ENCODE measurements around the gene ZNF563. TPM values are rescaled to one million over a fixed set of nuclear protein-coding genes. Genes with fewer than 3 reads are reported as not detected.

ZNF563 gene
- total and polyA plus RNA-seq, 9 donors: 2.2 to 7.5 (median 5.5) TPM

DNA sequence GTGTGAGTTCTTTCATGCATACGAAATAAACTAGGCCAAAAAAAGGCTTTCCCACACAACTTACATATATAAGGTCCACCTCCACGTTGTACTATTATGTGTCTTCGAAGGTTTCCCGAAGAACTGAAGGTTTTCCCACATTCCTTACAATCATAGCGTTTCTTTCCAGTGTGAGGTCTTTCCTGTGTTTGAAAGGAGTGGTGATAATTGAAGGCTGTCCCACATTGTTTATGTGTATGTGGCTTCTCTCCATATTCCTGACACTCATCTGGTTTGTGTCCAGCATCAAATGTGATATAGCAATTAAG is 17.4 kb upstream of the ZNF563 start:
- intact Hi-C loops (cut with DNase I): no loop called here
- Histone ChIP-seq H3K4me1 (ENCODE audit: insufficient read depth) (no peaks in the 10 kb centered on the region), H3K27ac (no peak overlapping the region), H3K27me3 (no peaks in the 10 kb centered on the region), H3K9me3 (peaks cover 0 to 21% of the 10 kb centered on the region in 2 donors), H3K4me3 (no peak overlapping the region), H3K36me3 (no peaks in the 10 kb centered on the region)
- DNase-seq: no peak
- TF ChIP-seq POLR2A (IDR thresholded peaks at IDR 0.05) (no peak), EP300 (IDR thresholded peaks at IDR 0.05) (no peak)
- TF ChIP-seq, protein P1, sequence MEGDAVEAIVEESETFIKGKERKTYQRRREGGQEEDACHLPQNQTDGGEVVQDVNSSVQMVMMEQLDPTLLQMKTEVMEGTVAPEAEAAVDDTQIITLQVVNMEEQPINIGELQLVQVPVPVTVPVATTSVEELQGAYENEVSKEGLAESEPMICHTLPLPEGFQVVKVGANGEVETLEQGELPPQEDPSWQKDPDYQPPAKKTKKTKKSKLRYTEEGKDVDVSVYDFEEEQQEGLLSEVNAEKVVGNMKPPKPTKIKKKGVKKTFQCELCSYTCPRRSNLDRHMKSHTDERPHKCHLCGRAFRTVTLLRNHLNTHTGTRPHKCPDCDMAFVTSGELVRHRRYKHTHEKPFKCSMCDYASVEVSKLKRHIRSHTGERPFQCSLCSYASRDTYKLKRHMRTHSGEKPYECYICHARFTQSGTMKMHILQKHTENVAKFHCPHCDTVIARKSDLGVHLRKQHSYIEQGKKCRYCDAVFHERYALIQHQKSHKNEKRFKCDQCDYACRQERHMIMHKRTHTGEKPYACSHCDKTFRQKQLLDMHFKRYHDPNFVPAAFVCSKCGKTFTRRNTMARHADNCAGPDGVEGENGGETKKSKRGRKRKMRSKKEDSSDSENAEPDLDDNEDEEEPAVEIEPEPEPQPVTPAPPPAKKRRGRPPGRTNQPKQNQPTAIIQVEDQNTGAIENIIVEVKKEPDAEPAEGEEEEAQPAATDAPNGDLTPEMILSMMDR (IDR thresholded peaks at IDR 0.05): no peak
- 97 to 98% (median 98%) methylated on average over 5 of the region's 5 CpGs for WGBS, 3 donors

DNA sequence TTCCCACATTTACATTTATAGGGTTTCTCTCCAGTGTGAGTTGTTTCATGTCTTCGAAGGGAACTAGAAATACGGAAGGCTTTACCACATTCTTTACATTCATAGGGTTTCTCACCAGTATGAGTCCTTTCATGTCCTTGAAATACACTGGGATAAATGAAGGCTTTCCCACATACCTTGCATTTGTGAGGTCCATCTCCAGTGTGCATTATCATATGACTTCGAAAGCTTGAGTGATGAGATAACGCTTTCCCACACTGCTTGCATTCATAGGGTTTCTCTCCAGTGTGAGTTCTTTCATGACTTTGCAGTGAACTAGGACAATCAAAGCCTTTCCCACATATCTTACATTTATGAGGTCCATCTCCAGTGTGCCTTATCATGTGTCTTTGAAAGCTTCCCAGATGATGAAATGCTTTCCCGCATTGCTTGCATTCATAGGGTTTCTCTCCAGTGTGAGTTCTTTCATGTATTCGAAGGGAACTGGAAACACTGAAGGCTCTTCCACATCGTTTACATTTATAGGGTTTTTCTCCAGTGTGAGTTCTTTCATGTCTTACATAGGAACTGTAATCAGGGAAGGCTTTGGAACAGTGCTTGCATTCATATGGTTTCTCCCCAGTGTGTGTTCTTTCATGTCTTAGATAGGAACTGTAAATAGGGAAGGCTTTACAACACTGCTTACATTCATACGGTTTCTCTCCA is 16.9 kb upstream of the ZNF563 start:
- H3K27ac ChIP-seq: no peak overlapping the region
- H3K4me3 ChIP-seq: no peak overlapping the region
- TF ChIP-seq, protein P1 (IDR thresholded peaks at IDR 0.05): no peak
- no peak for TF ChIP-seq EP300 (IDR thresholded peaks at IDR 0.05)
- TF ChIP-seq POLR2A (IDR thresholded peaks at IDR 0.05): no peak
- H3K9me3 ChIP-seq: peaks cover 0 to 21% of the 10 kb centered on the region in 2 donors
- H3K27me3 ChIP-seq: no peaks in the 10 kb centered on the region
- intact Hi-C loops (cut with DNase I): no loop called here
- H3K4me1 ChIP-seq (ENCODE audit: insufficient read depth): no peaks in the 10 kb centered on the region
- H3K36me3 ChIP-seq: no peaks in the 10 kb centered on the region
- WGBS, 3 donors: 96 to 99% (median 98%) methylated on average over 8 of the region's 8 CpGs
- DNase-seq: no peak

DNA sequence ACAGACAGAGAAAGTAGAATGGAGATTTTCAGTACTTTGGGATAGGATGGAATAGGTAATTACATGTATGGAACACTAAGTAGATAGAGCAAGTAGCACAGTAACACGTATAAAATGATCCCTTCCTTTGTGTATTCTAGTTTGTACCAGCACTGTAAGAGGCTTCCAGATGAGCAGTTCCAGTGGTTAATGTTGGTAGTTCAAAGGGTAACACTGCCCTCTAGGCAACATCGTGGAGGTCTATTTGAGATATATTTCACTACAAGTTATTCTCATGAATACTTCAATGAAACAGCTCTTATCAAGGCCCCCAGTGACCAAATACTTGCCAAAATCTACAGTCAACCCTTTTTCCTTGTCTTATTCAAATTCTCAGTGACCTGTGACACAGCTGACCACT is 13.5 kb upstream of the ZNF563 start:
- Histone ChIP-seq H3K4me1 (ENCODE audit: insufficient read depth) (no peaks in the 10 kb centered on the region), H3K36me3 (no peaks in the 10 kb centered on the region), H3K27me3 (no peaks in the 10 kb centered on the region), H3K27ac (no peak overlapping the region), H3K9me3 (peaks cover 0 to 21% of the 10 kb centered on the region in 2 donors), H3K4me3 (no peak overlapping the region)
- TF ChIP-seq EP300 (IDR thresholded peaks at IDR 0.05) (no peak), POLR2A (IDR thresholded peaks at IDR 0.05) (no peak)
- TF ChIP-seq, protein P1 (IDR thresholded peaks at IDR 0.05): no peak
- intact Hi-C loops (cut with DNase I): no loop called here
- WGBS, 3 donors: 71 to 73% (median 71%) methylated on average over 2 of the region's 2 CpGs
- no peak for DNase-seq

DNA sequence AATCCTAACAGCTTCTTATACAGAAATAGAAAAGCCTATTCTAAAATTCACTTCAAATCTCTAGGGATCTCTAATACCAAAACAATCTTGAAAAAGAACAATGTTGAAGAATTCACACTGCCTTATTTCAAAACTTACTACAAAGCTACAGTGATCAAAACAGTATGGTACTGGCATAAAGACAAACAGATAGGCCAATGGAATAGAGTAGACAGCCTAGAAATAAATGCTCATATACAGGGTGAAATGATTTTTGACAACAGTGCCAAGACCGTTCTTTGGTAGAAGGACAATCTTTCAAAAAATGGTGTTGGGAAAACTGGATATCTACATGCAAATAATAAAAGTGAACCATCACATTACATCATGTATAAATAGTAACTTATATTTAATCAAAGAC is 11.8 kb upstream of the ZNF563 start:
- no peaks in the 10 kb centered on the region for H3K4me1 ChIP-seq (ENCODE audit: insufficient read depth)
- H3K9me3 ChIP-seq: peaks cover 0 to 8% of the 10 kb centered on the region in 2 donors
- no peaks in the 10 kb centered on the region for H3K27me3 ChIP-seq
- no peak overlapping the region for H3K4me3 ChIP-seq
- no peaks in the 10 kb centered on the region for H3K36me3 ChIP-seq
- WGBS, 3 donors: 94 to 99% (median 95%) methylated on average over 1 of the region's 1 CpG
- no peak for DNase-seq
- no peak overlapping the region for H3K27ac ChIP-seq
- intact Hi-C loops (cut with DNase I): no loop called here
- TF ChIP-seq POLR2A (IDR thresholded peaks at IDR 0.05) (no peak), EP300 (IDR thresholded peaks at IDR 0.05) (no peak)
- TF ChIP-seq, protein P1 (IDR thresholded peaks at IDR 0.05): no peak

Measured in ovary (tissue), 9 donors.